Testis (tissue), 2 donors: ENCODE measurements around the gene MEGF11.

Experiments
- CTCF ChIP-seq, 3 experiments: fragments of 450-650 bp in 2 of 3; fragments of 200-600 bp in 1 of 3; sonication (generic) in 1 of 3; IDR thresholded peaks; one replicate each; pipeline ENCODE4 v1.5.1; 2016 to 2019; ENCODE audit warnings: antibody characterized with exemption in 3 of 3, mild to moderate bottlenecking in 2 of 3, moderate library complexity in 1 of 3
- POLR2A ChIP-seq: fragments of 450-650 bp; IDR thresholded peaks from one replicate; pipeline ENCODE4 v1.6.1; 2017; ENCODE audit warnings: antibody characterized with exemption, mild to moderate bottlenecking, moderate library complexity

DNA sequence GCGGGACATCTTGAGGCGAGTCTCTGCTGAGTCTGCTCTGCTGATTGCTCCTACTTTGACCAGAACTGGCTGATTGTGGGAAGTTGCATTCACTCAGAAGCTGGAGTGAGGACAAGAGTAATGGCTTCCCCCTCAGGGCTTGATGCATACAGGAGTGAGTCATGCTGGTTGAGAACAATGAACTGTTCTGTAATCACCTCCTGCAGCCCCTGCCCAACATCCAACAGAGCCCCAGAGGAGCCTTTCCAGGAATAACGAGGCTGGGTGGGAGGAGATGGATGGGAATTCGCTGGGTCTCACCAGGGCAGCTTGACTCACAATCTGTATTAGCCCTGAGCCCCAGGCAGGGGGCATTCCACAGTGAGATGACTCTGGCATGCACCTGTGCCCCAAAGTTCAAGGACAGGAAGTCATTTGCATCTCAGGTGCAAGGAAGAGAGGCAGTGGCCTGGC is 299.2 kb downstream of the MEGF11 start:
- TF ChIP-seq CTCF (IDR thresholded peaks at IDR 0.05) (no peak), POLR2A (no peak)
